NCI-H345 (cell line): ENCODE results near the gene LEO1.
"Not testable (repeated sequence)": the region's sequence is repeated elsewhere in the genome, so short reads cannot be mapped to it uniquely, and the experiment has no call there.

Experiments used
- DNase-seq: peaks from one replicate; lab custom pipeline; 2025; lab: John Stamatoyannopoulos, UW

Gene LEO1

GRCh38 chr15:52003710-52004109, 32.1 kb upstream of the LEO1 start:
- DNase-seq: no peak

GRCh38 chr15:52003089-52003488, 31.5 kb upstream of the LEO1 start:
- DNase-seq: not testable (repeated sequence)

- DNase-seq: no peak
These were observed 30.8 kb upstream of the LEO1 start for GRCh38 chr15:52002351-52002750.

GRCh38 chr15:51992953-51993352, 21.4 kb upstream of the LEO1 start:
- DNase-seq: no peak

DNA sequence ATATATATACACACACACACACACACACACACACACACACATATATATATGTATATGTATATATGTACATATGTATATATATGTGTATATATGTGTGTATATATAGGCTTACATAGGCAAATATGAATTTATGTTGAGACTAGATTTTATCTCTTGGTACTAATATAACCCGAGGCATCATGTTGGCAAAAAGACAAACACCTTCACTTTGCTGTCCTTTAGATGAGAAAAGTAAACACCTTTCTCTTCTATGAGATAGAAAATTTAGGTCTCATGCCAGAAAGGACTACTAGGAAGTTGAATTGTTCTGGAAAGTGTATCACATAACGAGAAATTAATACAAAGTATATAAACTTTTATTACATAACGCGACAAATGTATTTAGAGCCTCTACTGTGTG, 19.6 kb upstream of the LEO1 start:
- no peak for DNase-seq

DNA sequence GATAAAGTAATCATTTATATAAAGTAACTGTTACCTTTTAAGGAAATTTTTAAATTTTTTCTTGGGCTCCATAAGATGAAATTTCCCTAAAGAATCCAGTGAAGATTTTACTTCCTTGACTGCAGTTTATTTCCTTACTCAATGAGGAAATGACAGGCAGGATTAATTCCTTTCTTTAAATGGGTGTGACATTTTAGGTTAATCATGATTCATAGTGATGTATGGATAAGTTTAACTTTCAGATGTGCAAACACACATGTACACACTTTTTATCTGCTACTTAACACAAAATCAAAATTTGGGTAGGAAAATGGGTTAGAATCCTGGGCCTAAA, 11.2 kb upstream of the LEO1 start:
- no peak for DNase-seq

- no peak for DNase-seq
These were observed 10.6 kb upstream of the LEO1 start for GRCh38 chr15:51982013-51982769.

GRCh38 chr15:51973775-51974174, 2.2 kb upstream of the LEO1 start:
- no peak for DNase-seq

DNA sequence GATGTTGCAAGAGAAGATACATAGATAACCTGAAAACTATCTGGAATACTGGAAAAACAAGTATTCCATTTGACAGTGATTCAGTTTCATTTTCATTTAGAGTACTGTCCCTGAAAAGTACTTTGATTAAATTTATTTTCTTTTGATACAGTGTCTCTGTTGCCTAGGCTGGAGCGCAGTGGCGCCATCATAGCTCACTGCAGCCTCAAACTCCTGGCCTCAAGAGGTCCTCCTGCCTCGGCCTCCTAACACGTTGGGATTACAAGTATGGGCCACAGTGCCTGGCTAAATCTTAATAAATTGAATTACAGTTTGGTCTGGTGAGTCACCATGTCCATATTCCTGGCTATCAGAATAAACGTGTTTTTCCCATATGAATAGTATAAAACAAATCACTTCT, 1.6 kb upstream of the LEO1 start:
- no peak for DNase-seq

GRCh38 chr15:51971032-51971374, 575 bp downstream of the LEO1 start:
- DNase-seq: no peak

GRCh38 chr15:51970132-51970817, 1.3 kb downstream of the LEO1 start:
- DNase-seq: no peak

DNA sequence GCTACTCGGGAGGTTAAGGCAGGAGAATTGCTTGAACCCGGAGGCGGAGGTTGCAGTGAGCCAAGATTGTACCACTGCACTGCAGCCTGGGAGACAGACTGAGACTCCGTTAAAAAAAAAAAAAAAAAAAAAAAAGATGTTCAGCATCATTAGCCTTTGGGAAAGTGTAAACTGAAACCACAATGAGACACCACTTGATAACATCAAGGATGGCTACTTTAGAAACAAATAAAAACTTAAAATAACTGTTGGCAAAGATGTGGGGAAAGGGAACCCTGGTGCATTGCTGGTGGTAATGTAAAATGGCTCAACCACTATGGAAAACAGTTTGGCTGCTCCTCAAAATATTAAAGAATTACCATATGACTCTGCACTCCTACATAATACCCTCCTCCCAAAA, 1.9 kb downstream of the LEO1 start:
- DNase-seq: no peak

DNA sequence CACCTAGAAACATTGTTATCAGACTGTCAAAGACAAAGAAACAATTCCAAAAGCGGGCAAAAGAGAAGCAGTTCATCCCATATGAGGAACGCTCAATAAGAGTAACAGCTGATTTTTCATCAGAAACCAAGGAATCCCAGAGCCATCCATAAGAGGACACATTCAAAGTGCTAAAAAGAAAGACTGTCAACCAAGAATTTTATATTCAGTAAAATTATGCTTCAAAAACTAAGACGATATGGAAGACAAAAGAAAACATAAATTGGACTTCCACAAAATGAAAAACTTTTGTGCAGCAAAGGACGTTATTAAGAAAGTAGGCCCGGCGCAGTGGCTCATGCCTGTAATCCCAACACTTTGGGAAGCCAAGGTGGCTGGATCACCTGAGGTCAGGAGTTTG, 4.0 kb downstream of the LEO1 start:
- DNase-seq: no peak

GRCh38 chr15:51966192-51966591, 5.4 kb downstream of the LEO1 start:
- DNase-seq: no peak

DNA sequence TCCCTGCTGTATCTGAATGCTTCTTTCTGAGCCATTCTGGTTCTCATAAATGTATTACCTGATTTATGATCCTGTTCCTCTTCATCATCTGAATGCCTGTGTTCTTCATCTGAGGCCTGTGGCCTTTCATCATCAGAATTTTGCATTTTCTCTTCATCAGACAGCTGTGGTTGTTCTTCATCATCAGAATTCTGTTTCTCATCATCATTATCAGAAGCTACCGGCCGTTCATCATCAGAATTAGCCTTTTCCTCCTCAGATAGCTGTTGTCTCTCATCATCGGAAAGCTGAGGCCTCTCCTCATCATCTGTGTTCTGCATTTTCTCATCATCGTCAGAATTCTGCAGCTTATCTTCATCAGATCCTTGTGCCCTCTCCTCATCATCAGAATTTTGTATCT, 5.9 kb downstream of the LEO1 start:
- no peak for DNase-seq

DNA sequence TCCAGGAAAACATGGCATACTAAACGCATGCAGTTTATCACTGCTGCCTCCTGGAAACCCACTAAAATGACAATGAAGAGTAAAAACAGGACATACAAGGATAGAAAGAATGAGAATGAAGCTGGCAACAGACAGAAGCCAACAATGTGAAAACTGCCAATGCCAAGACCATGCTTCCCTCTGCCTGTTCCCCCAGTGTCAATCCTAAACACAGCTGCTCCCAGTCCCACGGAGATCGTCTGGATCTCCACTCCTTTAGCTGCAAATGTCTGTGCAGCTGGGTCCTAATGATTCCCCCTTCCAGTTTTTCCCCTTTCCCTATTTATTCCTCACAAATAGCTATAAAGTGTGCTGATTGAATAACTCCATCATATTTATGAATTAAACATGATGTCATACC, 16.1 kb downstream of the LEO1 start:
- no peak for DNase-seq

- DNase-seq: no peak
These were observed 18.8 kb downstream of the LEO1 start for GRCh38 chr15:51952805-51953204.

DNA sequence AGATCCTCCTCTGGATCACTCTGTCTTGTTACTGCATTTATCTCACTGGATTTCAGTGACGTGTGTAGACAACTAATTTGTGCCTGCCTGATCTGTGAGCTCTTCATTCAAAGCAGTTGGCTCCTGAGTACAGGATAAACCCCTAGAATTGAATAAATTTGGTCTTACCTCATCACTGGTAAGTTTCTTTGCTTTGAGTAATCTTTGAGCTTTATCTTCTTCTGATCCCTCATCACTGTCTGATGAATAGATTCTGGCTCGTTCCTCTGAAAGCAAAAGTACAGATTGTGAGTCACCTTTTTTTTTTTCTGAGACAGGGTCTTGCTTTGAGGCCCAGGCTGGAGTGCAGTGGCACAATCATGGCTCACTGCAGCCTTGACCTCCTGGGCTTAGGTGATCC, 24.5 kb downstream of the LEO1 start:
- no peak for DNase-seq

DNA sequence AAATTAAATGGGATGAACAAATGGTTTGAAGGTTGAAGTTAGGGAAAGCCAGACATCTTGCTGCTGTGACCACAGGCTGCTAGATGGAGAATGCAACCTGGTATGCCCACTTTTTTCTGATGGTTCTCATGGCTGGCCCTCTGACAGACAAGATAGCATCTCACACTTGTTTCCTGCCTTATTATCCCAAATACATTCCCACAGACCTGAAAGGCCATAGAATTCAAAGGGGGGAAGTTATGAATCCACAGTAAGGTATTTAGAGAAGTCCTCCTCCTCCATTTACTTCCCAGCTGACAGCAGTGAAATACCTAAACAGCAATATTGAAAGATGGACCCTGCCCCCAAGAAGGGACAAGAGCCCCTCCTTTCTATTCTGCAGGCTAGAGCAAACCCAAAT, 32.4 kb downstream of the LEO1 start:
- DNase-seq: no peak

GRCh38 chr15:51938286-51938685, 33.3 kb downstream of the LEO1 start:
- no peak for DNase-seq

GRCh38 chr15:51936105-51936478, 35.5 kb downstream of the LEO1 start:
- DNase-seq: no peak

DNA sequence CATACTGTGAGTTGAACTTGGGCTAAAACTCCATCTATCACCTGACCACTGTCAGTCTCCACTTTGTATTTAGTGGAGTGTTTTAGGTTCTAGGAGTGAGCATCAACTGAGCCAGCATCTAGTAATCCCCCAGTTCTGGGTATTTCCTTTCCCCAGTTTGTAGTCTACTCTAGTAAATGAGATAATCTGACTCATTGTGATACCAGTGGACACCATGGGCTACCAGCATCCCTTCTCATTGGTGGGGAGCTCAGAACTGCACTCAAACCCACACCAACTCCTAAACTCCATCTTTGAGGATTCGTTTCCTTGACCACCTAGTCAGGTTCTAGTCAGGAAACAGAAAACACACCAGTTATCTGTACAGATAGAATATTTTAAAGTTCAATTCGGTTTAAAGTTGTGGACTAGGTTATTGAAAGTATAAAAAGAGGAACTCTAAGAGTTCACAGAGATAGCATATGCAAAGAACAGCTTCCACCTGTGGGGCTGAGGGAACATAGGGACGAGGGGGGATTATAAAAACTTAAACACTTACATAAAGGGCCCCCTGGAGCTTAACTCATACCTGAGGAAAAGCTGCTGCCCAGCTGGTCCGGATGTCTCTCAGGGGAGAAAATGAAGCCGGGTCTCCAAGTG, 36.0 kb downstream of the LEO1 start:
- DNase-seq: no peak

GRCh38 chr15:51932161-51932560, 39.4 kb downstream of the LEO1 start:
- no peak for DNase-seq

GRCh38 chr15:51931638-51932037, 39.9 kb downstream of the LEO1 start:
- DNase-seq: no peak
